T-helper 22 cell (primary cell): ENCODE results near the gene PLCB2.

Experiments used
- DNase-seq: peaks from one replicate; pipeline ENCODE4 v3.0.0-alpha.2; 2020; ENCODE audit warnings: low read depth

The PLCB2 gene

DNA sequence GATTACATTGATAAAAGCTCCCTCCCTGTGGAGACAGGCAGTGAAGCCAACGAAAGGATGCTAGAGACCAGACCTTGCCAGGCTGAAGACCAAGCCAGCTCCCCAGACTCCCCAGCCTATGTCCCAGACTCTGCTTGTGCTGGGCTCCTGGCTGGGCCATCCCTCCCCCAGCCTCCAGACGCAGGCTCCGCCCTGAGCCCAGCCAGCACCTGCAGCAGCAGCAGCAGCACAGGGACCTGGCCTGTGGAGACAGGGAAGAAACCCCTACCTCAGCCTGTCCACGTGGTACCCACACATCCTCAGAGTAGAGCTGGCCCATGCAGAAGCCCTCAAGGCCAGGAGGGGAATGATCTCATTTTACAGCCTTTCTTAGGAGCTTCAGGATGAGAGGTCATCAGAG is 38.1 kb downstream of the PLCB2 start:
- no peak for DNase-seq

DNA sequence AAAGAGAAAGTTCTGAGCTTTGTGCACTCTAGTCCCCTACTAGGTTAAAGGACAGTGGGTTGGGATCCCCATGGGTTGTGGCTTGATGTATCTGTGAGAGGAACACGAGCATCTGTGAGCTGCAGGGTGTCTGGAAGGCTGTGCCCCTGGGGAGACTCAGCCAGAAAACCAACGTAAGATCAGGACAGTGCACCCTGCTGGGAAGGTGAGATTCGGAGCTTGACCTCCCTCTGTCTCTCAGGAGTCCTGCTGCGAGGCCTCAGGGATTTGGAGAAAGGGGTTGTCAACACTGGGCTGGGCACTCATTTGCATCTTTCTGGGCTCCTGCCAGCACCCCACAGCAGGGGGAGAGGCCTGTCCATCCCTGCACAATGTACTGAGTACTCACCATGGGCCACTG is 40.1 kb downstream of the PLCB2 start:
- DNase-seq: no peak

DNA sequence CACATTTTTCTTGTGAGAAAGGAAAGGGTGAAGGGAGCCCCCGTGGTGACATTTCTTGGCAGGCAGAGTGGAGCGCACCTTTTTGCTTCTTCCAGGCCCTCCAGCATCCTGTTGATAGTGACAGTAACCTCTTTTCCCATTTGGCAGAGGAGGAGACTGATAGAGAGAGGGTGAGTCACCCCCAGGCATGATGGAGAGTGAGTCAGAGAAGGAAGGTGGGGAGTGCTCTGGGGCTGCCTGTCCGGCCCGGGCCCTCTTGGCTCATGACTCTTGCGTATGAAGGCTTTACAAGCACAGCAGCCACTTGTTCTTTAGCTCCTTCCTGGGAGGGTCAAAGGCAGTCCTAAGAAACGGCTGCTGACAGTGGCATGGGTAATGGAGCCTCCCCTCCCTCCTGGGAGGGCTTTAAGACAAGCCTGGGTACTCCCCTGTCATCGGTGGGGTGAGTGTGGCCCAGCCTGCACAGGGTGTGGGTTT is 40.9 kb downstream of the PLCB2 start:
- DNase-seq: no peak

DNA sequence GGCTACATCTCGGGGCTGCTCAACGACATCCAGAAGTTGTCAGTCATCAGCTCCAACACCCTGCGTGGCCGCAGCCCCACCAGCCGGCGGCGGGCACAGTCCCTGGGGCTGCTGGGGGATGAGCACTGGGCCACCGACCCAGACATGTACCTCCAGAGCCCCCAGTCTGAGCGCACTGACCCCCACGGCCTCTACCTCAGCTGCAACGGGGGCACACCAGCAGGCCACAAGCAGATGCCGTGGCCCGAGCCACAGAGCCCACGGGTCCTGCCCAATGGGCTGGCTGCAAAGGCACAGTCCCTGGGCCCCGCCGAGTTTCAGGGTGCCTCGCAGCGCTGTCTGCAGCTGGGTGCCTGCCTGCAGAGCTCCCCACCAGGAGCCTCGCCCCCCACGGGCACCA is 41.9 kb downstream of the PLCB2 start:
- no peak for DNase-seq

DNA sequence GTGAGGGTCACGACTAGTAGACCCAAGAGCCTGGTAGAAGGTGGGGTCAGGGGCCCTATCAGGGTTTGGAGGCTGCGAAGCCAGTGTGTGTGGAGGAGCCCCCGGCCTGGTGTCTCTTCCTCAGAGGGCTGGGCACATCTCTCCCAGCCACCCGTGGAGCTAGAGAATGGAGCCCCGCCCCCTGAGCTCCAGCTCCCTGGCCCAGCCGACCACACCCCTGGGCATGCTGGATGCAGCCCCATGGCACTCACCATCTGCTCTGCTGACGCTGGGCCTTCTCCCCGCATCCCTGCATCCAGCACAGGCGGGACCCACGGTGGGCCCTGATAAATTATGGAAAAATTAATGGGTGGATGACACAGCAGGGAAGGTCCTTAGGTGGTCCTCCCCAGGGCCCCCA is 42.4 kb downstream of the PLCB2 start:
- no peak for DNase-seq

DNA sequence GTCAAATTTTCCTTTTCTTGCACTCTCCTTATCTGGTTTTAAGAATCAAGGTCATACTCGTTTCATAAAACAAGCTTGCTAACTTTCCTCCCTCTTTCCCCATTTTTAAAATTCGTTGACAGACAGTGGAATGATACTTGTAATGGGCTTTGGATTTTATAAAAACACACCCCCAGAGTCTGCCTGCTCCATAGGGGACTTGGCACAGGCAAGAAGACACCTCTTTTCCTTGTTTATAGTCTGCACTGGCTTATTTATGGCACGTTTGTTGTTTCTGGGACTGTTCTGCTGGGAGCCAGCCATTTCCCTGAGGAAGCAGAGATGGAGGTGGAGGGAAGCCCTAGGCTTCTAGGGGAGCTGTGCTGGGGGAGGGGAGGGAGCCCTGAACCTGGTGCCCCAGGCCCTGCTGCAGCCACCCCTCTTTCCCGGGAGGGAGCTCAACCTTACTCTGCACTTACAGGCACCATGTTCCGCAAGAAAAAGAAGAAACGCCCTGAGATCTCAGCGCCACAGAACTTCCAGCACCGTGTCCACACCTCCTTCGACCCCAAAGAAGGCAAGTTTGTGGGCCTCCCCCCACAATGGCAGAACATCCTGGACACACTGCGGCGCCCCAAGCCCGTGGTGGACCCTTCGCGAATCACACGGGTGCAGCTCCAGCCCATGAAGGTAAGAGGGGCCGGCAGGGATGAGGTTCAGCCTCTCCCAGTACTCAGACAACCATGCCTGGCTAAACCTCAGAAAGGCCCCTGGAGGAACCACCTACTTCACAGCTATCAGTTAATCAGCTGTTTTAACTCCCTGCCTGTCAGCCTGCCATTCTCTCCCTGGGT is 43.2 kb downstream of the PLCB2 start:
- no peak for DNase-seq

DNA sequence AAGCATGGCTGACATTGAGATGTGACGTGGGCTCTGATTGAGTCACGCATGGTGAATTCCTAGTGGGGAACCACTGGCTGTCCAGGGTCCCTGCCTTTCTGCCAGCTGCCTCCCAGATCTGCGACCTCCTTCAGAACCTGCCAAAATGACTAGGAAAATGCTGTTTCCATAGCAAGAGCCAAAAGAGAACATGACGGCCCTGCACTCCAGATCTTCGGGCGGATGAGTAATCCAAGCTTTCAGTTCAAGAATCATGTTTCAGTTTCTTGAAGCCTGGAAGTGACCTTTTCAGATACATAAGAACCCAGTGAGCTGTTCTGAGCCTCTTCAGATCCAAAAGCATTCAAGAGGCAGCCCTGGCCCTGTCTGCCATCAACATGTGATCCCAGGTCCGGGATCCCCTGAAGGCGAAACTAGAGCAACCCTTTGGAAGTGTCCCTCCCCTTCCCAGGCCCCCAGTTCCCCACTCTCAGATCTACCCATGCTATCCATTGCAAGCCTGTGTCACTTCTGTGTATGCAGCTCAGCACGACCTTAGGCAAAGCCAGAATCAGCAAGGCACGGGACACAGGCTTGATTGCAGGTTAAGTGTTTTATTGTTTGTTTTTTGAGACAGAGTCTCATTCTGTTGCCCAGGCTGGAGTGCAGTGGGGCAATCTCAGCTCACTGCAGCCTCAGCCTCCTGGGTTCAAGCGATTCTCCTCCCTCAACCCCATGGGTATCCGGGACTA is 44.5 kb downstream of the PLCB2 start:
- no peak for DNase-seq

DNA sequence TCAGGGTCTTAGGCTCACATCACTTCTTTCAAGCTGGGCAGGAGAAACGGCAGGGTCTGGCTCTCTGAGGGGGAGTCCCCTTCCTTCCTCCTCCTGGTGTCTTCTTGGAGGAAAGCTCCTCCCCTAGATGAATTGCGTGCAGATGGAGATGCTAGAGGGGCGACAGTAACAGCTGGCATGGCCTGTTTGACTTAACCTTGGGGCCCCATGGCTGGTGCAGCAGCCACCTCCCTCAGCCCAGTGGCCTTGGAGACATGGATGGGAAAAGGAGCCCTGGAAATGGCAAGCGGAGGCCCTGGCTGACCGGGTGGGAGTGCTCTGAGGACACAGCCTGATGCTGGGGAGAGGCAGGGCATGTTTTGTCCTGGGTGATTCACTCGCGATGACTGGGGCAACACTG is 48.7 kb downstream of the PLCB2 start:
- DNase-seq: no peak

DNA sequence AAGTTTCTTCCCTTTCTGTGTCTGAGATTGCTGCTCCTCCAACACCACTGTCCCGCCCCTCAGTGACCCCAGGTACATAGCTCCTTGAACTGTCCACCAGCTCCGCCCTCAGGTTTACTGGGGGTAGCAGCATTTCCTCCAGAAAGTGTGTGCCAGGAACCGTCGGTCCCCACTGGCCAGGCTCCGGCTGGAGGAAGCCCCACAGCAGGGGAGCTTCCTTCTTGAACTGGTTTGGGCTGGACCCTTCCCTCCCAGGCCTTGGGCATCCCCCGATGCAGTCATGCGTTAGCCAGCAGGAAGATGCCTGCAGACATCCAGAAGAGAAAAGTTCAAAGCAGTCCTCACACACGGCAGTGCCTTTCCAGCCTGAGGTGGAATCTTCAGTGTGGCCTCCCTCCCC is 49.2 kb downstream of the PLCB2 start:
- no peak for DNase-seq

DNA sequence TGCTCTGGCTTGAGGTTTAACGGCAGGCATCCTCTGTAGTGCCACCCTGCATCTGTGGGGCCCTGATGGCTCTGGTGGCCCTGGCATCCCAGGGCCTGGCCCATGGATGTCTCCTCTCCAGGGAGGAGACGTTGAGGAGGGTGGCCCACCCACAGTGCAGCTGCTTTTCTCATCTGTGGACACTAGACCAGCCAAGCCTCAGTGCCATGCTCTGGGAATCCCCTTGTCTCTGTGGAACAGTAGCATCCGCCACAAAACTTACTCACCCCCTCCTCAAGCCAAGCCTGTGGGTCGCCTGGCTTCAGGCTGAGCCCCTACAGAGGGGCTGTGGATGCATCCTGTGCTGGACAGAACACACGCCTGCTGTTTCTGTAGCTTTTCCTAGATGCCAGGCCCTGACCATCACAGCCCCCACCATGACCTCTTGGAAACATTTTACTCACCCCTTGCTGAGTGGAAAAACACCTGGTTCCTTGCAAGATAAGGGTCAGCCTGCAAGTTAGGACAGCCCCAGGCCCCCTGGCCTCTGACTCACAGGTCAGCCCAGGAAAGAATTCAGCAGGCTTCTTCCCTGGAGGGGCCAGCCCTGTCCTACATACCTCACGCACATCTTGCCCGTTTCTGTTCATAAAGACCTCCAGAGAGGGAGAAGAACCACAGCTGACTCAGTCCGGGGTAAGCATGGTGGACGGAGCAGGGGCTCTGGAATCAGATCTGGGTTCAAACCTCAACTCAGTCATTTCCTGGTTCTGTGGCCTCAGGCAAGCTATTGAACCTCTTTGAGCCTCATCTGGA is 49.9 kb downstream of the PLCB2 start:
- DNase-seq: no peak

DNA sequence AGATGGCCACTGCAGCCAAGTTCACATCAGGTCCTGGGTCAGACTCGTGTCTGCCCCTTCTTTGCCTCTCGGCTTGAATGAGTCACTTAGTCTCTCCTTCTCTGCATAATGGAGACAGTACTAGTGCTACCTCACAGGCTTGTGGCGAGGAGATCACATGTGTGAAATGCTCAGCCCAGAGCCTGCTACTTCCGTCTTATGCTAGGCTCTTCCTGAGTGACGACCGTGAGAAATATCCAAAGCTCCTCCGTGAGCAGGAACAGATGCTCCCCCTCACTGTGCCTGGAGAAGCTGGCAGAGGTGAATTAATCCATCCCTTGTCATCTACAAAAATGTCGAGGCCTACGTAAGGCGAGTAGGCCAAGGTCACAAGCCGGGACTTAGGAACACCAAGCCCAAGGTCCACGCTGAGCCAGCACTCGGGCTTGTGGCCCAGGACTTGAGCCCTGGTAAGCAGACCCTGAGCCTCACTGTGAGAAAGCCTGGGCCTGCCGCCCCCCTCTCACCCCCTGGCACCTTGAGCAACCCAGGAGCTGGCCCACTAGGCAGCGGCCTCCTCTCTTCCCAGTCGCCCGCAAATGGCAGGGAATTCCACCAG is 51.0 kb downstream of the PLCB2 start:
- DNase-seq: no peak

DNA sequence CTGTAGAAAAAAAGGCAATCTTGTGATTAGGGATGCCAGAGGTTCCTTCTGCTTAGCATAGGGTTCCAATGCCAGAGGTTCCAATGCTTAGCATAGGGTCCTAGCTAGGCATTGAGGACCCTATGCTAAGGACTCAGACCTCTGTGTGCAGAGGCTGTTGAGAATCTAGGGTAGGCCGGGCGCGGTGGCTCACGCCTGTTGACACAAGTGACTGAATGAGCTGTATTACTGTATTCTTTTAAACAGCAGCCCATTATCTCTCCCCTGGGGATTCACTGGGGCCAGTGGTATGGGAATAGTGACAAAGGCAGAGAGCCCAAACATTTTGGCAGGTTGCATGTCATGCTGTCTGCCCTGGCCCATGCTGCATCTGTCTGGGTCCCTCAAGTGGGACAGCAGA is 52.7 kb downstream of the PLCB2 start:
- DNase-seq: no peak

DNA sequence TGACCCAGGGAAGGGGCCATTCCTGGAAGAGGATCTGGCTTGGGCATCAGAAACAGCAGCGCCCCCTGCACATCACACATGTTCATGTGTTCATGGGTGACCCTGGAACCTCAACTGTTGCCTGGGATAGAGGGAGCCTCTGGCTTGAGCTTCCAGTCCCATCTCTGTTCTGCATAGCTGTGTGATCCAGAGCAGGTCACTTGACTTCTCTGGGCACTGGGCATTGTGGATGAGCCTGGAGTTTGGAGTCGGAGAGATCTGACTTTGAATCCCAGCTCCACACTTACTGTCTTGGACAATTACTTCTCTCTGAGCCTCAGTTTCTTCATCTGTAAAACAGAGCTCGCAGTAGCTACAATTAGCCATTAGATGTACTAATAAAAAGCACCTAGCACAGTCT is 53.3 kb downstream of the PLCB2 start:
- DNase-seq: no peak

DNA sequence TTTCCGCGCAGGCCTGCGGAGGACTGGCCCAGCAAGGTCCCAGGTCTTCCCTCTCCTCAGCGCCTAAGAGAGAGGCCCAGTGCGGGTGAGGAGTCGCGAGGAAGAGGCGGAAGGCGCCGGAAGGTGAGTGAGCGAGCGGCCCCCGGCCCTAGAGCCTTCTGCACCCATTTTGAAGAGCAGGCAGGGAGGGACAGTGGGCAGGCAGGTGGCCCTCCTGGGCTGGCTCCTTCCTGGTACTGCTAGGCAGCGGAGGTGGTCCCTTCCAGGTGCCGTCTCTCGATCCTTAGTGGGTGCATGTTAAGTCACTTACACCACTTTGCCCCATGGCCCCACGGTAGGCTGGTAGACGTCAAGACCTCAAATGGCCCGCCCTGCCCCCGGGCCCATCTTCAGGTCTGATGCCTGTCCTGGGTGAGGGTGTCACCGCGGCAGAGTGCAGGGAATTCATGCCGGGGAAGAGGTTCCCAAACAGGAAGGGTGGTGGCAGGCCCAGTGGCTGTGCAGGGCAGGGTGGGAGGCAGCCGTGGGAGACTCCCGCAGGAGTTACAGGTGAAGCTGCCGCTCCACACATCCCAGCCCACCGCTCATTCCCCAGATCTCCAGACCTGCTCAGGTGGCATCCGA is 54.5 kb downstream of the PLCB2 start:
- no peak for DNase-seq

DNA sequence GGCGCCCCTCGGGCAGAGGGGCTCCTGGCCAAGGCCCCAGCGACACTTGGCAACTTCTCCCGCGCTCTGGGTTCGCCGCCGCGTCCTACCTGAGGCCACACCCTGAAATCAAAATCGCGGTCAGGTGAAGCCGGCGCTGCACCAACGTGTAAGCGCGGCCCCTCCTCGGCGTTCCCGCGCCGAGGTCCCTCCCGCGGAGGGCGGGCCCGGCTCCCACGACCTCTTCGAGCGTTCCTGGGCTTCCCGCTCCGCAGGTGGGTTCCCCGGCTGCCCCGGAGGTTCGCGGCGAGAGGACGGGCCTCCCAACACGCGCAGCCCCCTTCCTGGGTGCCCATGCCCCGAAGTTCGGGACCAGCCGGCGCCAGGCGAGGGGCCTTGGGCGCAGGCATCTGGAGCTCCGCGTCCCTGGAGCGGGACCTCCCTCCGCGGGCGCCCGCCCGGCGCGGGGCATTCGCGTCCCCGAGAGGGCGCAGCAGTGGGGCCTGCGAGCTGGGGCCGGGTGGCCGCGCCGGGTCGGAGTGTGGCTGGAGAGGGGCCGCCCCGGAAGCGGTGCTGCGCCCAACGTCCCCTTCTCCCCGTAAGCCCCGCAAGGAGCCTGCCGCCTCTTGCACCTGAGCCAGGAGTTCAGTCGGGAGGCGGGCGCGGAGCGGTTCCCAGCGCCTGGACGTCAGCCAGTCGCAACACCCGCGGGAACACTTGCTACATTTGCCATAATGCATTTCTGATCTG is 55.1 kb downstream of the PLCB2 start:
- DNase-seq: no peak

DNA sequence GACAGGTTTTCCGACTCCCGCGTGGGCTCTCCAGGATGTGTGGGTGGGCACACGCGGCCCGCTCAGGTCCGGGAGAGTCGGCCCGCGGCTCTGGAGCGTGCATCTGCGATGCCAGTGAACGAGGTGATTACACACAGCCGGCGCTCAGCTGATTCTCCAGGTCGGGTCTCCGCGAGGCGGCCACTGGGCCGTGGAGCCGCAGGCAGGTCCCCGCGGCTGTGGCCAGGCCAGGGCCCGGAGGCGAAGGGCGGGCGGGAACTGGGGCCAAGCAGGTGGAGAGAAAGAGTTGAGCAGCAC is 55.6 kb downstream of the PLCB2 start:
- no peak for DNase-seq

DNA sequence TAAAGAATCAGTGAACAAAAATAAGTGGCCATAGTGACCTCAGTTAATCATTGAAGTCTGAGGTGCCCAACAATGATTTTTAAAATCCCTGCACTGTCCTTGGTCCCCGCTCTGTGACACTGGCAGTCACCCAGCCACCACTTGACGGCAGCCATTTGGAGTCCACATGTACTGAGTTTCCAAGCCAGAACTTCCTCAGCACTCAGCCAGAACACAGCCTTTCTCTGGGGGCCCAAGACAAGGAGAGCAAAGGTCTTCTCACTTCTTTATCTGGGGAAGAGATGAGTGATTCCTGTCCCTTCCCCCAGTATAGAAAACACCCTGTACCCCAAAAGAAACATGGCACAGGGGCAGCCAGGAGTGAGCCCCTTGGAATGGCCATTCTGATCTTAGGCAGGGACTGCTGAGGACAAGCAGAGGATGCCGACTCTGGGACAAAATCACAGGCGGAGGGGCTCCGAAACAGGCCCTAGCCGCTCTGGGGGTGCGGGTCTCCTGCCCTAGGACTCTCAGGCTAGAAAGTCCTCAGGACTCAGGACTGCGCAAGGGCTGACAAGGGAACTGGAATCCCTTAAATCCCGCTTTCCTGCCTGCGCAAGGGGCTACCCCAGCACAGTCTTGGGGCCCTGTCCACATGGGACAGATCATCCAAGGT is 56.1 kb downstream of the PLCB2 start:
- DNase-seq: no peak

DNA sequence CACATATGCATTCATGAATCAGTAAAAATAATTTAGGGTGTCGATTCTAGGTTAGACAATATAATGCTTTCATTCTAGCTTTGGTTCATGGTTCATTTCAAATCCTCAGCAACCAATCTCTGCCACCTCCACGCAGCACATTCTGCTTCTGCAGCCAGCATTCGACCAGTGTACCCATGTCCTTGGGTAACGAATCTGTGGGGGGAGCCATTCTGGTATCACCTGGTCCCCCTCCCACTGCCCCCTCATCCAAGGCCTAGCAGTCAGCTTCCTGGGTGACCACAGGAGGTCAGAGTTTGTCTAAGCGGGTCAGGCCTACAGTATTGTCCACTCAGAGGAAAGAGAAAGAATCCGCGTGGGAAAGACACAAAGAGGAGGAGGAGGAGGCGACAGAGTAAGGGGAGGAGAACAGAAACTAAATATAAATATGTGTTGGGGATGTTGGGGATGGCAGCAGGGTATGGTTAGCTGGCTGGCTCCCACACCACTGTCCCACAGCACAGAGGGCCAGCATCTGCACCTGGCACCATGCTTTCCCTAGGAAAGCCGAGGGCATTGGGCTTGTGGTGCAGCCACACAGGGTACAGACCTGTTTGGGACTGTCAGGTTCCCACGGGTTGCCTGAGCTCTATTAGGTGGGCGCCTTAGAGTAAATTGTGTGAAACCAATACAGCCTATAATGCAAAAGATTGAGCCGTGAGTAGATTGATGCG is 56.8 kb downstream of the PLCB2 start:
- DNase-seq: no peak

DNA sequence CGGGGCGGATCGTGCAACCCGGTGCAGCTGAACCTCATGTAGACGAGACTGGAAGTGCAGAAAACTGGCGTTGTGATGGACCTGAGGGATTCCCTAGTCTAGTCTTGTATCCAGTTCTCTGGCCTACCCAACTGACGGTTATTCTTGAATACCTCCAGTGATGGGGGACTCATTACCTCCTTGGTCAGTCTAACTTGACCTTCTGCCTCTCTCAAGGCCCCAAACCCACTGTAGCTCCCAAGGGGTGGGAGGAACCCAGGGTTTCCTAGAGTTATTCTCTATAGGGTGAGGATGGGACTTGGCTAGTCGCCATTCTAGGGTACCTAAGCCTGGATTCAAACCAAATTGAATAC is 57.5 kb downstream of the PLCB2 start:
- no peak for DNase-seq
